ENCODE data around the gene ZNF529.

Gene ZNF529

DNA sequence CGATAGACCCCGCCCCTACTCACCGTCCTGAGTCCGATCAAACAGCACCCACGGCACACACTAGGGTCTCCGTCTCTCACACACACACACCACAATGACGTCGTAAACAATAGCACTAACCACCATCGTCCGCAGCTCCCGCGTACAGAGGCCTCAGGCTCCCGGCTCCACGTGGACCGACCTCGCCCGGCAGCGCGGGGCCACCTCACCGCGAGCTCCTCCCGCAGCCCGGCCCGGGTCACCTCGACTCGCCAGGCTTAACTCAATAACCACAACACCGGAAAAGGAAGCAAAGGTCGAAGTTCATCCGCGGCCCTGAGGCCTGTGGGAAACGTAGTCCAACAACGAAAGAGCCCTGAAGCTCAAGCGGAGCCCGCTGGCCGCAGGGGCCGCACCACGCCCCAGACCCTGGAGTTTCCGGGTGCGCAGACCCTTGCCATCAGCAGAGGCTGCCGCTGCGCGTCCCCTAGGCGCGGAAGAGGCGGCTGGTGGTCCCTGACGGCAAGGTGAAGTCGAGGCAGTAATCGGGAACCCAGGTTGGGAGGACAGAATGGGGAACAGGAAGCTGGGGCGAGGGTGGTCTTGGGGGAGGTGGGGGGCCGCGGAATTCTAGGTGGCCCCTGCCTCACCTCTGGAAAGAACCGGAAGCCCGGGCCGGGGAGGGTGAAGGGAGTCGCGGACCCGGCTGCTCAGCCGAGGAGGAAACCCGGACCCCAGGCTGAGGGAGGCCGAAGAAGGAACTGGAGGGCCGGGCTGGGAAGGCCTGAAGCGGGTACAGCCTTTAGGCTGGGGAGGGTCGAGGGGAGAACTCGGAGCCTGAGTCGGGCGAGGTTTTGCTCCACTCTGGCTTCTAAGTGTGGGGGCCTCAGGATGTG is at the start of gene ZNF529:
TSS of gene ZNF529 (minus strand) at position 273 of the 875 bp plus-strand sequence. CDS start 946 bp downstream, outside the sequence.
- Histone ChIP-seq H3K4me3 (ENCODE audit: low read length, poor library complexity, severe bottlenecking) (peak within 1 kb of the TSS; percentile 99), H2AFZ (ENCODE audit: low read length) (peak within 1 kb of the TSS; percentile 99), H3K9ac (ENCODE audit: low read depth, low read length, poor library complexity, severe bottlenecking) (peak within 1 kb of the TSS; percentile 82), H3K9me2 (replicated peaks; ENCODE audit: low read depth, low read length) (no peaks in the 10 kb centered on the region), H3K4me2 (ENCODE audit: low read depth, low read length, poor library complexity, severe bottlenecking) (peak within 1 kb of the TSS; percentile 79), H3F3A (ENCODE audit: low read depth) (no peaks in the 10 kb centered on the region), H3K36me3 (ENCODE audit: insufficient read depth, low read length) (no peaks in the 10 kb centered on the region; the same call in 1 of the 2 replicates), H3K79me2 (ENCODE audit: insufficient read depth, low read length) (peaks cover 51% of the 10 kb centered on the region), H3K27me3 (ENCODE audit: insufficient read depth, low read length, poor library complexity, severe bottlenecking) (no peaks in the 10 kb centered on the region), H3K9me3 (ENCODE audit: insufficient read depth, low read depth, low read length) (no peaks in the 10 kb centered on the region), H4K20me1 (ENCODE audit: insufficient read depth, low read length, poor library complexity, severe bottlenecking) (peaks cover 10% of the 10 kb centered on the region), H3K4me1 (ENCODE audit: insufficient read depth, low read length, poor library complexity, severe bottlenecking) (peaks cover 25% of the 10 kb centered on the region)
- TF ChIP-seq, protein P1, sequence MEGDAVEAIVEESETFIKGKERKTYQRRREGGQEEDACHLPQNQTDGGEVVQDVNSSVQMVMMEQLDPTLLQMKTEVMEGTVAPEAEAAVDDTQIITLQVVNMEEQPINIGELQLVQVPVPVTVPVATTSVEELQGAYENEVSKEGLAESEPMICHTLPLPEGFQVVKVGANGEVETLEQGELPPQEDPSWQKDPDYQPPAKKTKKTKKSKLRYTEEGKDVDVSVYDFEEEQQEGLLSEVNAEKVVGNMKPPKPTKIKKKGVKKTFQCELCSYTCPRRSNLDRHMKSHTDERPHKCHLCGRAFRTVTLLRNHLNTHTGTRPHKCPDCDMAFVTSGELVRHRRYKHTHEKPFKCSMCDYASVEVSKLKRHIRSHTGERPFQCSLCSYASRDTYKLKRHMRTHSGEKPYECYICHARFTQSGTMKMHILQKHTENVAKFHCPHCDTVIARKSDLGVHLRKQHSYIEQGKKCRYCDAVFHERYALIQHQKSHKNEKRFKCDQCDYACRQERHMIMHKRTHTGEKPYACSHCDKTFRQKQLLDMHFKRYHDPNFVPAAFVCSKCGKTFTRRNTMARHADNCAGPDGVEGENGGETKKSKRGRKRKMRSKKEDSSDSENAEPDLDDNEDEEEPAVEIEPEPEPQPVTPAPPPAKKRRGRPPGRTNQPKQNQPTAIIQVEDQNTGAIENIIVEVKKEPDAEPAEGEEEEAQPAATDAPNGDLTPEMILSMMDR (conservative IDR thresholded peaks at IDR 0.05; ENCODE audit: low read length), result no peak
- no peak for TF ChIP-seq EZH2phosphoT487 (IDR thresholded peaks at IDR 0.05; ENCODE audit: borderline replicate concordance)

- Histone ChIP-seq H3K27me3 (ENCODE audit: insufficient read depth, low read length, poor library complexity, severe bottlenecking) (no peaks in the 10 kb centered on the region), H3K36me3 (ENCODE audit: insufficient read depth, low read length) (no peaks in the 10 kb centered on the region), H3K9me3 (ENCODE audit: insufficient read depth, low read depth, low read length) (no peaks in the 10 kb centered on the region), H4K20me1 (ENCODE audit: insufficient read depth, low read length, poor library complexity, severe bottlenecking) (peaks cover 15% of the 10 kb centered on the region), H3K4me1 (ENCODE audit: insufficient read depth, low read length, poor library complexity, severe bottlenecking) (peaks cover 23% of the 10 kb centered on the region), H3K4me3 (ENCODE audit: low read length, poor library complexity, severe bottlenecking) (peak overlapping the region; percentile 96), H3K4me2 (ENCODE audit: low read depth, low read length, poor library complexity, severe bottlenecking) (peak overlapping the region; percentile 98), H2AFZ (ENCODE audit: low read length) (peak overlapping the region; percentile 100), H3K79me2 (ENCODE audit: insufficient read depth, low read length) (peaks cover 45% of the 10 kb centered on the region), H3K9ac (ENCODE audit: low read depth, low read length, poor library complexity, severe bottlenecking) (peak overlapping the region; percentile 88), H3F3A (ENCODE audit: low read depth) (no peaks in the 10 kb centered on the region), H3K9me2 (replicated peaks; ENCODE audit: low read depth, low read length) (no peaks in the 10 kb centered on the region)
- TF ChIP-seq EZH2phosphoT487 (IDR thresholded peaks at IDR 0.05; ENCODE audit: borderline replicate concordance), result no peak
- TF ChIP-seq, protein P1 (conservative IDR thresholded peaks at IDR 0.05; ENCODE audit: low read length), result no peak
These were observed 32.9 kb upstream of the ZNF529 start for GRCh38 chr19:36605877-36606478.

- Histone ChIP-seq H4K20me1 (ENCODE audit: insufficient read depth, low read length, poor library complexity, severe bottlenecking) (peaks cover 21% of the 10 kb centered on the region), H3K9me2 (replicated peaks; ENCODE audit: low read depth, low read length) (no peaks in the 10 kb centered on the region), H3K4me1 (ENCODE audit: insufficient read depth, low read length, poor library complexity, severe bottlenecking) (peaks cover 23% of the 10 kb centered on the region), H3K4me2 (ENCODE audit: low read depth, low read length, poor library complexity, severe bottlenecking) (peak within 1 kb of the TSS; percentile 98), H3K4me3 (ENCODE audit: low read length, poor library complexity, severe bottlenecking) (peak within 1 kb of the TSS; percentile 96), H3K36me3 (ENCODE audit: insufficient read depth, low read length) (no peaks in the 10 kb centered on the region), H3K79me2 (ENCODE audit: insufficient read depth, low read length) (peaks cover 51% of the 10 kb centered on the region), H3K9ac (ENCODE audit: low read depth, low read length, poor library complexity, severe bottlenecking) (peak within 1 kb of the TSS; percentile 88), H3K9me3 (ENCODE audit: insufficient read depth, low read depth, low read length) (no peaks in the 10 kb centered on the region), H2AFZ (ENCODE audit: low read length) (peak within 1 kb of the TSS; percentile 100), H3F3A (ENCODE audit: low read depth) (no peaks in the 10 kb centered on the region), H3K27me3 (ENCODE audit: insufficient read depth, low read length, poor library complexity, severe bottlenecking) (no peaks in the 10 kb centered on the region)
- TF ChIP-seq EZH2phosphoT487 (IDR thresholded peaks at IDR 0.05; ENCODE audit: borderline replicate concordance), result no peak
- TF ChIP-seq, protein P1 (conservative IDR thresholded peaks at IDR 0.05; ENCODE audit: low read length), result no peak
These were observed 32.2 kb upstream of the ZNF529 start, which contains the start of gene ZNF382 for GRCh38 chr19:36605101-36605876. TSS of gene ZNF382 (plus strand) at chr19:36605313. CDS start at chr19:36609915, 4,602 bp downstream.

All from Loucy (cell line).